Activated CD4-positive, alpha-beta T cell treated with anti-CD3 and anti-CD28 coated beads, Interleukin-2, amount 50 U/mL, for 24 hours (primary cell): ENCODE results near the gene STRIT1.

Source experiments
- DNase-seq, 2 donors: peaks; one replicate each; pipeline ENCODE4 v3.0.0-alpha.2; 2020; ENCODE audit warnings: low read depth in 1 of 2, low spot score in 1 of 2

Gene STRIT1

DNA sequence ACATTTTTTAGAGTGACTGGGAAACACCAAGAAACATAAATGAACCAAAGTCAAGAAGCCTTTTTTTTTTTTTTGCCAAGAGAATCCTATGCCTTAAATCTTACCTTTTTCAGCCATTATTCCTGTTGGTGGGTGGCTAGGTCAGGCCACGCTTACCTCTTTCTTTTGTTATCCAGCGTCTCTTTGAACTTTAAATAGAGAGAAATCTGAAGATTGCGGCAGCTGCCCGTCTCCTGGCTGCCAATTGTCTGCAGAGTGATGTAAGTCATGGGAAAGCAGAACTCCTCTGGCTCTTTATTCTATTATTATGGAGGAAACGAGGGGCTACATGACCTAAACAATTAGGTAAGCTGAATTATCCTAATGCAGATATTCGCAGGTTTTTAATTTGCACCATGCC is at the start of gene STRIT1:
Gene STRIT1 (minus strand): TSS at position 168 of the 400 bp plus-strand sequence.
- no peak for DNase-seq

- no peak for DNase-seq
These were observed 48.9 kb upstream of the STRIT1 start for GRCh38 chr3:155342344-155342743.

GRCh38 chr3:155339052-155339451 is 45.6 kb upstream of the STRIT1 start:
- no peak for DNase-seq

- no peak for DNase-seq
These were observed 42.4 kb upstream of the STRIT1 start for GRCh38 chr3:155335724-155336354.

GRCh38 chr3:155334914-155335723 is 41.6 kb upstream of the STRIT1 start:
- no peak for DNase-seq

GRCh38 chr3:155334215-155334913 is 40.9 kb upstream of the STRIT1 start:
- DNase-seq: no peak

DNA sequence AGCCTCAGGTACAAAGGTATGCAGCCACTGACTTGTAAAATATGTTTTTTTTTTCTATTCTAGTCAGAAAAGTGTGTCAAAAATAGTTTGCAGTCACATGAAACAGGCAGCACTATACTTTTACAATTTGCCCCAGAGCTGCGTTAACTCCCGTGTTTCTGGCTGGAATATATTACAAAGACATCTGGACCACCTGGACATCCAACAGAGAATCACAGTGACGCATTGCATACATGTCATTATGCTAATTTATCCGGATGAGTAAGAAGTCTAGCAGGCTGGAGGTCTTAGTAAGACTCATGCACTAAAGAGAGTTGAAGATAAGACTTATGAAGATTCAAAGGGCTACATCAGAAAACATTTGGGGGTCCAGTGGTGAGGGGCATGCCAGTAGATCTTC is 39.2 kb upstream of the STRIT1 start:
- no peak for DNase-seq

DNA sequence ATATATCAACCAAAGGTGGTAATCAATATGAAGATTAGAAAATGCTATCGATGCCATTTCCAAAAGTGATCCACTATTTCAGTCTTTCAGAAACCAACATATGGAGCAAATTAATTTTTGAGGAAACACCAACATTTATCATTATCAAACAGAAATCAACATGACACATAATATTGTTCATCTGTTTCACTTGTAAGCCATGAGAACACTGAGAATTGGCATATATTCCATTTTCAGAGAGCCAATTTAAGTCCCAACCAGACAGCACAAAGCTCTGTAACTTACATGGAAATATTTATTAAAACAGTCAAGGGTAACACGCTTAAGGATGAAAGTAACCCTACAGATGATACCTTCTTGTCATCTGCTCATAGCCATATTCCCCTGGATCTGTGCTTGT is 37.6 kb upstream of the STRIT1 start:
- no peak for DNase-seq

GRCh38 chr3:155330370-155330769 is 36.9 kb upstream of the STRIT1 start:
- DNase-seq: no peak

DNA sequence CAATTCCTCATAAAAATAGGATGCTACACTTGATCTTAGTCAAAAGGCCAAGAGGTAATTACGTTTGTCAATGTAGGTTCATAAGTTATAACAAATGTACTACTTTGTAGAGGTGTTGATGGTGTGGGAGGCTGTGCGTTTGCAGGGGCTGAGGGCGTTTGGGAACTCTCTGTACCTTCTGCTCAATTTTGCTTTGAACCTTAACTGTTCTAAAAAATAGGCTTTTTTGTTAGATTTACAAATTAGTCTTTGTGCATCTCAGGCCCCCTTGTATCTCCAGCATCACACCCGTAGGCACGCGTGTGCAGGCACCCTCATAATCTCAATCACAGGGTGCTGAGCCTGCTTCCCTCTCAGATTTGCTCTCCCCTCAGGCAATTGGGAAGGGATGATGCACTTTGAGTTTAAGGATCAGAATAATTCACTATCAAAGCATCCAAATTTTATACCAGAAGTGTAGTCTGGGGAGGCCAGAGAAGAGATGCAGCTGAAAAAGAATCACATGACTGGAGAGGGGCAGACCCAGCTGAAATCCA is 36.1 kb upstream of the STRIT1 start:
- DNase-seq: no peak

DNA sequence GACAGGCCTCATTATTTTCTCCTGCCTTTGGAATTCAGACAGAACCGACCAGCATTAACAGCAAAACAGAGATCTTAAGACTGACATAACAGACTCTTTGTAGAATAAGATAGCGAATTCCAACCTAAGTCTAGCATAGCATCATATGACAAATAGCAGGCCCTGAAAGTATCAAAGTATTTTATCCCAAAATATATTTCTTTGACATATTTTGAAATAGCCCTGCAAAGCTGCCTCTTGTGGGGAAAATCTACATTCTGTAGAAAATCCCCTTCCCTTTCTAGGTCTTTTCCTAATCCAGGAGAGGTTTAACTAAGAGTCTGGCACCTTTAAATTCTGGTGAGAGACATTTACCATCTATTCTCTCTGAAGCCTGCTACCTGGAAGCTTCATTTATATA is 34.4 kb upstream of the STRIT1 start:
- no peak for DNase-seq

- no peak for DNase-seq
These were observed 33.9 kb upstream of the STRIT1 start for GRCh38 chr3:155327430-155327829.

DNA sequence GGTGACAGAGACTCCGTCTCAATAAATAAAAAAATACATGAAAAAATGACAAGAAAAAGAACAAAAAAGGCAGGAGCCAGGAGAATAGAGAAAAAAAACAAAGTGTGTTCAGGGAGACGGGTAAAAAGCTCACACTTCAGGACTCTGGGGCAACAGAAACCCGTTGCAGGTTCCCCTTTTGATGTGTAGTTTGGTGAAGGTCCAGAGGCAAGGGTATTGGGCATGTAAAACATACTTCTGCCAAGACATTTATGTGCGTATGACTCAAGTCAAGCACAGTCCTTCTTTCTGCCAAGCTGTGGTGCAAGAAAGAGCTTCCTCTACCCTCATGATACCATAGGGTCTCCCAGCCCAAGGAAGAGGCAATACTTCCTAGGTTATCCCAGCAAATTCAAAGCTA is 33.4 kb upstream of the STRIT1 start:
- DNase-seq: no peak

DNA sequence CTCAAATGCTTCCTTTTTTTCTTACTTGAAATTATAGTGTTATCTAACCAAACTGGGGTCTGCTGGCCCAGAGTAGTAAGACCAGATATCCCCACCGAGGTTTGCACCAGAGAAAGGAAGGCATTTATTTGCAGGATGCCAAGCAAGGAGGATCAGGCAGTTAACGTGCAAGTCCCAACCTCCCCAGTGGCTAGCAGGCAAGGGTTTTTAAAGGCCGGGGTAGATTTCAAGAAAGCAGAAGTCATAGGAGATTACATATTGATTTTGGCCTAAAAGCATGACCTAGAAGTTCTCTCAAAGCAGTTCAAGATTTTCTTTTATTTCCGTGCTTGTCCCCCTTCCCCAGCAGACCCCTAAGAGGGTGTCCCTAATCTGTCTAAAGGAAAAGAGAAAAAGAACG is 32.8 kb upstream of the STRIT1 start:
- no peak for DNase-seq

- DNase-seq: no peak
These were observed 31.9 kb upstream of the STRIT1 start for GRCh38 chr3:155325263-155325835.

DNA sequence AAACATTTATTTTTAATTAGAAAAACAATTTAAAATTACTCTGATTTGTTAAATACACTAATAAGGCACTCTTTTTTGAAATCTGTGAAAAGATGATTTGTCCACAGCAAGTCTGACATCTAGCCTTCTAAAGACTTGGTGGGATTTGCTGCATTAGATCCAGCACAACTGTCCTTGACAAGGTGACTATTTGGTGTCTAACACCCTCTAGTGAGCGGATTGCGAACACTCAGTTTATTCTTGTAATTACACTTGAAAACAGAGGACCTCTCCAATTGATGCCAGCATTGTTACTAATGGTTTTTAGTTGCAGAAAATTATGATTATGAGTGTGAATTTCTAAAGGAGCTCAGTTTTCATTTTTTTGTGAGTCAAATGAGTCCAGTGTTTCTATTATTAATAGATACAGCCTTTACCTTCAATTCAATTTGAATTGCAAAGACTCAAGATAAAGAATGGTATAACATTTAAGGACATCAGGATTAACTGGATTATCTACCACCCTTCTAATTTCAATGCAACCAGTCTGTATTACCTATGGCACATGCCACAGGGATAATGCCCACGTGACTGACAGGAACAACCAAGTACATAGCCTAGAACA is 29.7 kb upstream of the STRIT1 start:
- DNase-seq: no peak

GRCh38 chr3:155321418-155321817 is 27.9 kb upstream of the STRIT1 start:
- no peak for DNase-seq

DNA sequence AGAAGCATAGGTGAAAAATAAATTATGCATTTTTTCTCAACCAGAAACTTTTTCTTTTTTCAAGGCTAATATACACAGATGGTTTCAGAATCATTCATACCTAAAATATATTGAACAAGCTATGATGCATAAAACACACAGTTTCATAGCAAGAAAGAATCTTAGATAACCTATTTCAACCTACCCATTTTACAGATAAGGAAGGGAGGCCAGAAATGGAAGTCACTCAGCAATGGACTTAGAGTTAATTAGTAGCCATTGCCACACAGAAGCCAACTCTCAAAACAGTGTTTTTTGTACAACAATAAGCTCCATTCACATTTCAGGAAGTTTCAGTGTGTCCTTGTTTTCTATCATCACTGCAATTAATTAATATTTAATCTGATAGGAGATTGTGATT is 27.5 kb upstream of the STRIT1 start:
- no peak for DNase-seq

DNA sequence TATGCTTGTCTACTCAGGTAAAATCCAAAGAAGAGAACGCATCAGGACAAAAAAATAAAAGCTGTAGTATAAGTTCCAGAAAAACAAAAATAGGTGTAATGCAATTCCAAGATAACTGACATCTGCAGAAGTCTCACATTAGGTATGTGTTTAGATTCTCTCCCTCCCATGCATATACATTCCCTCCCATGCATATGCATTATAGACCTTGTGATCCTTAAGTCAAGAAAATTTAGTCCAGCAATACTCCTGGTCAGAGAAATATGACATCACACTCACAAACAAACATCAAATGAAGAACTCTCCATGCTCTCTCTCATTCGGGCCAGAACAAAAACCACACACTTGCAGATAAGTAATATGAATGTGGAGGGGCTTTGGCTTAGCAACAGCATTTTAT is 25.3 kb upstream of the STRIT1 start:
- no peak for DNase-seq

DNA sequence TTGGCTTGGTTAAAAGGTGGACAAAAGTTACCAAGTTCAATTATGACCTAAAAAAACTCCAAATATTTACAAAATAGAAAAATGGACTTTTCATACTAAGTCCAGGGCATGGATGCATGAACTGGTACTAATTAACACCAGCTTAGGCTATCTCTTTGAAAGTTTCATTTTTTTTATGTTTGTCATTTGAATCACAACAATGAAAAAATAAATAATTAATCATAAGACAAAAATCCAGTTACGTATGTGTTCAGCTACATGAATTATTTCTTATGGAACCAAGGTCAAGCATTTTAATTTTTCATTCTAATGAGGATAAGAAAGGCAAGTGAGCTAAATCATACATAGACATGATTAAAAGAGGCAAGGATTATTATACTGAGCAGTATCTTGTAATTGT is 23.7 kb upstream of the STRIT1 start:
- no peak for DNase-seq

DNA sequence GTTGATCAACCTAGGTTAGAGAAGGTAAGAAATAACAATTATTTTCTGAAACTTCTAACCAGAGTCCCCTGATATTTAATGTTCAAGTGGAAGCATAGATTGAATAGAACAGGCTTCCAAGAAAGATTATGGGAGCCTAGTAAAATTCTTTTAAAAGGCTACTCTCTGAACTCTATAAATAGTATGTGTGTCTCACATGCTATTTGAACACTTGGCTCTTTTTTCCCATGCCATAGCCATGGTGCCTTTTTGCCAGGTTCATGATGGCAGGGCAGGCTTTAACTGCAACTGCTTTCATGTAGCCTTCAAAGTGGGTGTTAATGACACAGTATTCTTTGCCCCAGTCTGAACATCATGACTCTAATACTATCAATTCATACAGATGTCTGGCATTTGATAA is 22.9 kb upstream of the STRIT1 start:
- no peak for DNase-seq
